NCI-H2196 treated with DMSO at 0.1 percent for 48 hours (cell line): ENCODE results near the gene BSND.

ENCODE experiments used
- DNase-seq: peaks from one replicate; lab custom pipeline; 2025; ENCODE audit not compliant: unreplicated experiment; lab: John Stamatoyannopoulos, UW

Gene BSND

GRCh38 chr1:54990916-54991315, 7.8 kb upstream of the BSND start:
- DNase-seq = no peak

DNA sequence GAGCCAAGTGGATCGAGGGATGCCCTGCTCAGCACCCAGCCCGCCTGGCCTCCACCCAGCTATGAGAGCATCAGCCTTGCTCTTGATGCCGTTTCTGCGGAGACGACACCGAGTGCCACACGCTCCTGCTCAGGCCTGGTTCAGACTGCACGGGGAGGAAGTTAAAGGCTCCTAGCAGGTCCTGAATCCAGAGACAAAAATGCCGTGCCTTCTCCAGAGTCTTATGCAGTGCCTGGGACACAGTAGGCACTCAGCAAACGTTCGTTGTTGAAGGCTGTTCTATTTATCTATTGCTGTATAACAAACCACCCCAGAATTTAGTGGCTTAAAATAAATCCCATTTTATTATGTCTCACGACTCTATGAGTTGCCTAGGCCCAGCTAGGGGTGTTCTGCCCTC, 6.8 kb upstream of the BSND start:
- no peak for DNase-seq

- no peak for DNase-seq
Observed at GRCh38 chr1:54993140-54993539, 5.6 kb upstream of the BSND start.

- no peak for DNase-seq
Observed at GRCh38 chr1:54994355-54994990, 4.3 kb upstream of the BSND start.

- DNase-seq = no peak
Observed at GRCh38 chr1:54995013-54995760, 3.5 kb upstream of the BSND start.

DNA sequence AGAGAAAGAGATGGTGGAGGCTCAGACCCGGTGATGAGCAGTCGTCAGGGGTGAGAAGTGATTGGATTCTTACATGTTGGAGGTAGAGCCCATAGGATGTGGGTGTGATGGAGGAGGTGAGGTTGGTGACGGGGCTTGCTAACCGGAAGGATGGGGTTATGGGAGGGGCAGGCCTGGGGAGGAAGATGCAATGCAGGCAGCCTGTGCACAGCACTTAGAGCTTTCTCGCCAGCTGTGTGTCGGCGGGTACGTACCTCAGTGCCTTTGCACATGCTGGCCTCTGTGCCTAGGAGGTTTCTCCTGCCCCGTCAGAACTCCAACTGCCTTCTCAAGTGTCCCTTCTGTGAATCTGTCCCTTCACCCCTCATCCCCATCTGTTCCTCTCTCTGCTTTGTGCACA, 2.9 kb upstream of the BSND start:
- no peak for DNase-seq

- no peak for DNase-seq
Observed at GRCh38 chr1:54996359-54996868, 2.3 kb upstream of the BSND start.

- no peak for DNase-seq
Observed at GRCh38 chr1:54996869-54997710, 1.6 kb upstream of the BSND start.

GRCh38 chr1:54997711-54997986, 1.1 kb upstream of the BSND start:
- no peak for DNase-seq

- no peak for DNase-seq
Observed at GRCh38 chr1:54998100-54998499, 633 bp upstream of the BSND start.

DNA sequence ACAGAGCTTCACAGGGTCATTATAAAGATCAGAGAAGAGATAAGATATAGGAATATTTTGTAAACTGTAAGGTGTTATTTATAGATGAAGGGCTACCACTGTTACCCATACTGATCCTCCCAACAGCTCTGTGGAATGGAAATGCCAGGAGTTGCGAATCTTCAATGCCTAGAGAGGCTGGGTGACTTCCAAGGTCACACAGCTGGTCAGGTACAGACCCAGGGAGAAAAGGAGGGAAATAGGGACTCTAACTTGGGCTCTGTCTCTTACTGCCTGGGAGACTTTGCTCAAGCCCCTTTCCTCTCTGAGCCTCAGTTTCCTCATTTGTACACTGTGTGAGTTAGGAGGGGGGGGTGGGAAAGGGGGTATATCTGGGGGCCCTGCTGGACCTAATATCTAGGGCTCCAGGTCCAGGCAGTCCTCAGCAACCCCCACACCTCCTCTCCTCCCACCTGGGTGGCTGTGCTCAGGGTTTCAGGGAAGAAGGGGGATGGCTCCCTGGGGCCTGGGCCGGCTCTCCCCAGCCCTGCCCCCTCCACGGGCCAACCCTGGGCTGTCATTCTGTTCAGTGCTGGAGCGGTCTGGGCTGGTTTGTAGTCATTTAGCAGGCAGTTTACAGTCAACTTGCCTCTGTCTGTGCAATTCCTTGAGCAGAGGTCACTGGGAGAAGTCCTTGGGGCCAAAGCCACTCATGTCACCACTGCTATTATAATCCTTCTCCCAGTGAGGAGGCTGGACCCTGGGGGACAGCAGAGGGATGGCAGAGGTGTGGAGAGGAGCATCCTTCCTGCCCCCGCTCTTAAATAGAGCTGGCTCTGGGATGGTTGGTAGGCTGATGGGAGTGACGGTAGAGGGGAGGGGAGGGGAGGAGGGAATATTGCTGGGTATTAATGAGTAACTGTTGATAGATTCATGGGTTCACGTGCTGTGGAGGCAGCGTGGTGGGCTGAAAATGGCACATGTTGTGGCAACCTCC, 1.7 kb downstream of the BSND start:
- no peak for DNase-seq

GRCh38 chr1:55001311-55001710, 2.6 kb downstream of the BSND start:
- DNase-seq = no peak

- DNase-seq = no peak
Observed at GRCh38 chr1:55002686-55003085, 4.0 kb downstream of the BSND start.

GRCh38 chr1:55005351-55006140, 6.8 kb downstream of the BSND start:
- no peak for DNase-seq

DNA sequence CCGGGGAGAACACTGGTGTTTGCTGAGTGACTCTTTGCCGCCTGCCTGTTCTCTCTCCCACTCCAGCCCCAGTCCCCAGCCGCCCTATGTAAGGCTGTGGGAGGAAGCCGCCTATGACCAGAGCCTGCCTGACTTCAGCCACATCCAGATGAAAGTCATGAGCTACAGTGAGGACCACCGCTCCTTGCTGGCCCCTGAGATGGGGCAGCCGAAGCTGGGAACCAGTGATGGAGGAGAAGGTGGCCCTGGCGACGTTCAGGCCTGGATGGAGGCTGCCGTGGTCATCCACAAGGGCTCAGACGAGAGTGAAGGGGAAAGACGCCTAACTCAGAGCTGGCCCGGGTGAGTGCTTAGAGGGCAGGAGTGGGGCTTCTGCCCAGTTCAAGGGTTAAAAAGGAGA, 8.2 kb downstream of the BSND start:
- no peak for DNase-seq

DNA sequence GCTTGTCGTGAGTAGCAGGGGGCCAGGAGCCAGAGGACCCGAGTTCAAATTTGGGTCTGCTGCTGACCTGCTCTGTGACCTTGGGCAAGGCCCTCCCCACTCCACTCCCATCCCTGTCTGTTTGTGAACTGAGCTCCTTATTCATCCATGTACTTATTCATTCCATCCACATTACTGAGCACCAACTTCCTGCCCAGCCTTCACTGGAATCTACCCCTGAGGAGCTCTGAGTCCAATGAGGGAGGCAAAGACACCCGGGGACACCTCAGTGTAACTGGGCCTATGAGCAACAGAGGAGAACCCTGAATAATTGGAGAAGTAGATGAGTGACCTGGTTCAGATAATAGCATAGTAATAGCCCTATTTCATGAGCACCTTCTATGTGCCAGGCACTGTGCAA, 8.9 kb downstream of the BSND start:
- DNase-seq = no peak

- no peak for DNase-seq
Observed at GRCh38 chr1:55010194-55010886, 11.6 kb downstream of the BSND start.

DNA sequence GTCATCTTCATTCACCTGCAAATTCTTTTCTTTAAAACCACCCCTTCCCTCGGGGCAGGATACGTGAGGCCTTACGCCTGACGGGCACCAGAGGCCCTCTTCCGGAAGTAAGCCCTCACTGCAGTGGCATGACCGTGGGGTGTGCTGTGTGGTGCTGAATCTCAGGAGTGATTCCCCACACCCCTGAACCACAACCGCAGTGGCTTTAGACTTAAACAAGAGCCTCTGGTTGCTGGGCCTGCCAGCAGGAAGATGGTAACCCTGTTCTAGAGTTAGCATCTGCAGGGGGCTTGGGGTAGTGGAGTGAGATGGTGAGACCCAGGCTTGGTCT, 12.1 kb downstream of the BSND start:
- DNase-seq = no peak

- DNase-seq = peak; percentile 35
Observed at GRCh38 chr1:55012661-55013060, 13.9 kb downstream of the BSND start.

DNA sequence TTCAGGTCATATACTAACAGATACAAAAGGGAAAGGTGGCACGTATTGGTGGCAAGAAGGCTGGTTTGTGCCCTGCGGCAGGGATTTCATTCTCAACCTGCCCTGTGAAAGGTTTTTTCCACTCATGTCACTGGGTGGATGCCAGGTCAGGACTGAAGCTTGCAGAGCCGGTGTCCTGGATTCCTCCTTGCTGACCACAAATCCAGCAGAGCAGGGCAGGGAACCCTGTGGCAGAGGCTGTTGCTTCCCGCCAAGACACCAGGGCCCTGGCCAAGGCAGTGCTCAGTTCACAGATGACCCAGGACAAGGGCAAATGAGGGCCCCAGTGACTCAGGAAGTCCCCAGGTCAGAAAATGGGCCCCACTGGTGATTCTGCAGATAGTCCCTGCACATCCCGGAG, 16.4 kb downstream of the BSND start:
- DNase-seq = no peak
